ENCODE measurements around the gene ADAMTS8.

DNA sequence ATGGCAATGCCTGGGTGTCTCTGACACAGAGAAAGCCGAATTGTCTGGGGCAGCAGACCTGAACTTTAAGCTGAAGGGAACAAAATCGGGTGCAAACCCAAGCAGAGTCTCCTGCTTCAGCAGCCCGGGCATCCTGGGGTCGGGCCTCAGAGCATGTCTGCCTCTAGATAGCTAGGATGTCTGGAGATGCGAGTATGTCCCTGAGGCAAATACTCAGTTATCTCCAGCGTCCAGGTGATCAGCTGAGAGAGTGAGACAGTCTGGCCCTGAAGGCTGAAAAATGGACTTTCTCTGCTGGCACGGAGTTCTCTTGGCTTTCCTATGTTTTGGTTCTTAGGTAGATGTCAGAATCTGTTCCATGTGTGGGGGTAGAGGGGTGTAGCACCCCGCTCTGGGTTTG, 3.3 kb downstream of the ADAMTS8 start:
- no peak for TF ChIP-seq CTCF (IDR thresholded peaks at IDR 0.05; ENCODE audit: extremely low read depth in 1 of 2, insufficient read depth in 1 of 2, low read depth in 1 of 2, low read length in 2 of 2)
- TF ChIP-seq MAX (IDR thresholded peaks at IDR 0.05; ENCODE audit: insufficient read depth, insufficient read length), result no peak
- TF ChIP-seq POLR2A (IDR thresholded peaks at IDR 0.05; ENCODE audit: low read depth, low read length), result no peak
- no peak for TF ChIP-seq POLR2AphosphoS5 (IDR thresholded peaks at IDR 0.05; ENCODE audit: insufficient read depth, low read depth, low read length)
- no peak for TF ChIP-seq EZH2 (IDR thresholded peaks at IDR 0.05; ENCODE audit: borderline replicate concordance, low read depth, low read length, severe bottlenecking)
- no peak for TF ChIP-seq JUN (IDR thresholded peaks at IDR 0.05; ENCODE audit: borderline replicate concordance, insufficient read depth, insufficient read length, low read depth)
- TF ChIP-seq FOS (IDR thresholded peaks at IDR 0.05; ENCODE audit: borderline replicate concordance, insufficient read depth, low read length), result no peak

Measured in endothelial cell of umbilical vein (primary cell).